Measurements from ENCODE around the gene FOXA1. TPM values are rescaled to one million over a fixed set of nuclear protein-coding genes. Genes with fewer than 3 reads are reported as not detected.

The FOXA1 gene
- total and polyA plus RNA-seq, 2 of the 8 experiments (the other 6 are each of a cell fraction or from before 2014, with no cell fraction given) = 0.08 to 0.20 TPM

DNA sequence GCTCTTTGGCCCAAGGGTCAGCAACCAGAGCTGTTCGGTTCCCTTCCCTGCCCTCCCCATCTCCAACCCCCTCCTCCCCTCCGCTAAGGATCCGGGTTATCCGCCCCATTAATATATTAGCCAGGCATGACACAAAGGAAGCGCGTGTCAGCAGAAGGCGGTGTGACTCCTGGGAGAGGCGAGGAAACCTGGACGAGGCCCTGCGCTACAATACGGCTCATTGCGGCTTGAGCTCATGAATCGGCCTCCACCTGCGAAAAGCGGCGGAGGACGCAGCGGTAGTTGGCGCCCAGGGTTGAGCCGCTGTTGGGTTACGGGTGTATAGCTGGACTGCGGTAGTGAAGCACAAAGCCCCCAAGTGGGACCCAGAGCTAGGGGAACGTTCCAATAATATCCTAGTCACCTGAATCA is 9.9 kb downstream of the FOXA1 start (continued):
- TF ChIP-seq RFX5 (IDR thresholded peaks at IDR 0.05; ENCODE audit: borderline replicate concordance, low read depth, low read length) (no peak), YY1 (IDR thresholded peaks at IDR 0.05; ENCODE audit: low read depth, low read length) (no peak), TBP (IDR thresholded peaks at IDR 0.05; ENCODE audit: low read depth, low read length) (no peak), NANOG (IDR thresholded peaks at IDR 0.05; ENCODE audit: insufficient read depth, low read depth, low read length, poor library complexity, severe bottlenecking) (no peak), RBBP5 (IDR thresholded peaks at IDR 0.05; ENCODE audit: borderline replicate concordance, low read depth, low read length) (no peak), CEBPB (IDR thresholded peaks at IDR 0.05; ENCODE audit: low read depth, low read length) (no peak), NRF1 (IDR thresholded peaks at IDR 0.05; ENCODE audit: low read depth, low read length) (no peak), TCF12 (IDR thresholded peaks at IDR 0.05; ENCODE audit: low read depth, low read length) (no peak), MAFK (IDR thresholded peaks at IDR 0.05; ENCODE audit: low read depth, low read length) (no peak), ASH2L (IDR thresholded peaks at IDR 0.05; ENCODE audit: low read length) (no peak)
- TF ChIP-seq, protein P1, sequence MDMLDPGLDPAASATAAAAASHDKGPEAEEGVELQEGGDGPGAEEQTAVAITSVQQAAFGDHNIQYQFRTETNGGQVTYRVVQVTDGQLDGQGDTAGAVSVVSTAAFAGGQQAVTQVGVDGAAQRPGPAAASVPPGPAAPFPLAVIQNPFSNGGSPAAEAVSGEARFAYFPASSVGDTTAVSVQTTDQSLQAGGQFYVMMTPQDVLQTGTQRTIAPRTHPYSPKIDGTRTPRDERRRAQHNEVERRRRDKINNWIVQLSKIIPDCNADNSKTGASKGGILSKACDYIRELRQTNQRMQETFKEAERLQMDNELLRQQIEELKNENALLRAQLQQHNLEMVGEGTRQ (IDR thresholded peaks at IDR 0.05; ENCODE audit: low read length) = no peak
- TF ChIP-seq, protein P2, sequence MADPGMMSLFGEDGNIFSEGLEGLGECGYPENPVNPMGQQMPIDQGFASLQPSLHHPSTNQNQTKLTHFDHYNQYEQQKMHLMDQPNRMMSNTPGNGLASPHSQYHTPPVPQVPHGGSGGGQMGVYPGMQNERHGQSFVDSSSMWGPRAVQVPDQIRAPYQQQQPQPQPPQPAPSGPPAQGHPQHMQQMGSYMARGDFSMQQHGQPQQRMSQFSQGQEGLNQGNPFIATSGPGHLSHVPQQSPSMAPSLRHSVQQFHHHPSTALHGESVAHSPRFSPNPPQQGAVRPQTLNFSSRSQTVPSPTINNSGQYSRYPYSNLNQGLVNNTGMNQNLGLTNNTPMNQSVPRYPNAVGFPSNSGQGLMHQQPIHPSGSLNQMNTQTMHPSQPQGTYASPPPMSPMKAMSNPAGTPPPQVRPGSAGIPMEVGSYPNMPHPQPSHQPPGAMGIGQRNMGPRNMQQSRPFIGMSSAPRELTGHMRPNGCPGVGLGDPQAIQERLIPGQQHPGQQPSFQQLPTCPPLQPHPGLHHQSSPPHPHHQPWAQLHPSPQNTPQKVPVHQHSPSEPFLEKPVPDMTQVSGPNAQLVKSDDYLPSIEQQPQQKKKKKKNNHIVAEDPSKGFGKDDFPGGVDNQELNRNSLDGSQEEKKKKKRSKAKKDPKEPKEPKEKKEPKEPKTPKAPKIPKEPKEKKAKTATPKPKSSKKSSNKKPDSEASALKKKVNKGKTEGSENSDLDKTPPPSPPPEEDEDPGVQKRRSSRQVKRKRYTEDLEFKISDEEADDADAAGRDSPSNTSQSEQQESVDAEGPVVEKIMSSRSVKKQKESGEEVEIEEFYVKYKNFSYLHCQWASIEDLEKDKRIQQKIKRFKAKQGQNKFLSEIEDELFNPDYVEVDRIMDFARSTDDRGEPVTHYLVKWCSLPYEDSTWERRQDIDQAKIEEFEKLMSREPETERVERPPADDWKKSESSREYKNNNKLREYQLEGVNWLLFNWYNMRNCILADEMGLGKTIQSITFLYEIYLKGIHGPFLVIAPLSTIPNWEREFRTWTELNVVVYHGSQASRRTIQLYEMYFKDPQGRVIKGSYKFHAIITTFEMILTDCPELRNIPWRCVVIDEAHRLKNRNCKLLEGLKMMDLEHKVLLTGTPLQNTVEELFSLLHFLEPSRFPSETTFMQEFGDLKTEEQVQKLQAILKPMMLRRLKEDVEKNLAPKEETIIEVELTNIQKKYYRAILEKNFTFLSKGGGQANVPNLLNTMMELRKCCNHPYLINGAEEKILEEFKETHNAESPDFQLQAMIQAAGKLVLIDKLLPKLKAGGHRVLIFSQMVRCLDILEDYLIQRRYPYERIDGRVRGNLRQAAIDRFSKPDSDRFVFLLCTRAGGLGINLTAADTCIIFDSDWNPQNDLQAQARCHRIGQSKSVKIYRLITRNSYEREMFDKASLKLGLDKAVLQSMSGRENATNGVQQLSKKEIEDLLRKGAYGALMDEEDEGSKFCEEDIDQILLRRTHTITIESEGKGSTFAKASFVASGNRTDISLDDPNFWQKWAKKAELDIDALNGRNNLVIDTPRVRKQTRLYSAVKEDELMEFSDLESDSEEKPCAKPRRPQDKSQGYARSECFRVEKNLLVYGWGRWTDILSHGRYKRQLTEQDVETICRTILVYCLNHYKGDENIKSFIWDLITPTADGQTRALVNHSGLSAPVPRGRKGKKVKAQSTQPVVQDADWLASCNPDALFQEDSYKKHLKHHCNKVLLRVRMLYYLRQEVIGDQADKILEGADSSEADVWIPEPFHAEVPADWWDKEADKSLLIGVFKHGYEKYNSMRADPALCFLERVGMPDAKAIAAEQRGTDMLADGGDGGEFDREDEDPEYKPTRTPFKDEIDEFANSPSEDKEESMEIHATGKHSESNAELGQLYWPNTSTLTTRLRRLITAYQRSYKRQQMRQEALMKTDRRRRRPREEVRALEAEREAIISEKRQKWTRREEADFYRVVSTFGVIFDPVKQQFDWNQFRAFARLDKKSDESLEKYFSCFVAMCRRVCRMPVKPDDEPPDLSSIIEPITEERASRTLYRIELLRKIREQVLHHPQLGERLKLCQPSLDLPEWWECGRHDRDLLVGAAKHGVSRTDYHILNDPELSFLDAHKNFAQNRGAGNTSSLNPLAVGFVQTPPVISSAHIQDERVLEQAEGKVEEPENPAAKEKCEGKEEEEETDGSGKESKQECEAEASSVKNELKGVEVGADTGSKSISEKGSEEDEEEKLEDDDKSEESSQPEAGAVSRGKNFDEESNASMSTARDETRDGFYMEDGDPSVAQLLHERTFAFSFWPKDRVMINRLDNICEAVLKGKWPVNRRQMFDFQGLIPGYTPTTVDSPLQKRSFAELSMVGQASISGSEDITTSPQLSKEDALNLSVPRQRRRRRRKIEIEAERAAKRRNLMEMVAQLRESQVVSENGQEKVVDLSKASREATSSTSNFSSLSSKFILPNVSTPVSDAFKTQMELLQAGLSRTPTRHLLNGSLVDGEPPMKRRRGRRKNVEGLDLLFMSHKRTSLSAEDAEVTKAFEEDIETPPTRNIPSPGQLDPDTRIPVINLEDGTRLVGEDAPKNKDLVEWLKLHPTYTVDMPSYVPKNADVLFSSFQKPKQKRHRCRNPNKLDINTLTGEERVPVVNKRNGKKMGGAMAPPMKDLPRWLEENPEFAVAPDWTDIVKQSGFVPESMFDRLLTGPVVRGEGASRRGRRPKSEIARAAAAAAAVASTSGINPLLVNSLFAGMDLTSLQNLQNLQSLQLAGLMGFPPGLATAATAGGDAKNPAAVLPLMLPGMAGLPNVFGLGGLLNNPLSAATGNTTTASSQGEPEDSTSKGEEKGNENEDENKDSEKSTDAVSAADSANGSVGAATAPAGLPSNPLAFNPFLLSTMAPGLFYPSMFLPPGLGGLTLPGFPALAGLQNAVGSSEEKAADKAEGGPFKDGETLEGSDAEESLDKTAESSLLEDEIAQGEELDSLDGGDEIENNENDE (IDR thresholded peaks at IDR 0.05; ENCODE audit: insufficient replicate concordance, low read length) = no peak
